B cell (primary cell): ENCODE results near the gene RGR. TPM values are rescaled to one million over a fixed set of nuclear protein-coding genes. Genes with fewer than 3 reads are reported as not detected.

Source experiments
- ATAC-seq: fragments of 200-7000 bp; cut with Tn5 transposase; one replicate; pipeline ENCODE4 v1.10.0; 2021; ENCODE audit warnings: low read depth, mild to moderate bottlenecking, moderate number of reproducible peaks, moderate library complexity
- CTCF ChIA-PET: fragments of 350-600 bp; sonication (Branson Sonifier 250); formaldehyde crosslinking; loops from one replicate; lab custom pipeline; 2021; ENCODE audit warnings: antibody characterized with exemption, inconsistent platforms; lab: Charles Lee
- POLR2A ChIA-PET: fragments of 350-600 bp; sonication (Branson Sonifier 250); formaldehyde crosslinking; loops from one replicate; lab custom pipeline; 2021; ENCODE audit warnings: antibody characterized with exemption; lab: Charles Lee
- DNase-seq: peaks from one replicate; pipeline ENCODE4 v3.0.0; 2013
- H2AFZ ChIP-seq: 2 replicates; pipeline ENCODE4 v1.6.1; 2012; ENCODE audit warnings: mild to moderate bottlenecking, low read depth, low read length; ENCODE audit not compliant: insufficient read depth, poor library complexity, severe bottlenecking
- H3K27ac ChIP-seq, 2 donors: 1 replicate in 1 of 2; 2 replicates in 1 of 2; pipeline ENCODE4 v1.5.1; 2012 to 2013; ENCODE audit warnings: low read length in 2 of 2, mild to moderate bottlenecking in 2 of 2, moderate library complexity in 1 of 2
- H3K27me3 ChIP-seq, 4 experiments: fragments of 200-600 bp in 1 of 4; sonication (generic) in 1 of 4; replicated peaks in 1 of 4; 1 replicate in 2 of 4; 2 replicates in 2 of 4; pipeline versions ENCODE4 v1.6.1 to v1.7.0; 2013 to 2016; ENCODE audit warnings: low read length in 3 of 4, mild to moderate bottlenecking in 2 of 4, mixed read lengths in 1 of 4, moderate library complexity in 1 of 4; ENCODE audit not compliant: insufficient read depth in 4 of 4, control insufficient read depth in 3 of 4; ENCODE audit errors: control extremely low read depth in 1 of 4
- H3K36me3 ChIP-seq, 2 experiments: replicated peaks in 1 of 2; 1 replicate in 1 of 2; 2 replicates in 1 of 2; pipeline versions ENCODE4 v1.6.1 to v1.7.1; 2013; ENCODE audit warnings: low read length in 1 of 2; ENCODE audit not compliant: insufficient read depth in 2 of 2, control insufficient read depth in 1 of 2; ENCODE audit errors: control extremely low read depth in 1 of 2, extremely low read depth in 1 of 2
- H3K4me1 ChIP-seq, 2 donors: fragments of 200-600 bp in 1 of 2; sonication (generic) in 1 of 2; 1 replicate in 1 of 2; 2 replicates in 1 of 2; pipeline versions ENCODE4 v1.5.1 to v1.6.1; 2013 to 2017; ENCODE audit warnings: low read length in 2 of 2; ENCODE audit not compliant: control insufficient read depth in 2 of 2, insufficient read depth in 2 of 2
- H3K4me2 ChIP-seq: replicated peaks from 2 replicates; pipeline ENCODE3; 2012; ENCODE audit warnings: mild to moderate bottlenecking, low read depth, low read length; ENCODE audit not compliant: poor library complexity, severe bottlenecking
- H3K4me3 ChIP-seq, 5 experiments: fragments of 200-600 bp in 1 of 5; sonication (generic) in 1 of 5; 1 replicate in 3 of 5; 2 replicates in 2 of 5; pipeline versions ENCODE4 v1.5.1 to v1.7.0; 2011 to 2016; ENCODE audit warnings: low read length in 4 of 5, mild to moderate bottlenecking in 4 of 5, low read depth in 2 of 5, control low read depth in 1 of 5, moderate library complexity in 1 of 5; ENCODE audit not compliant: insufficient read depth in 1 of 5; ENCODE audit errors: control extremely low read depth in 1 of 5, extremely low read depth in 1 of 5
- H3K79me2 ChIP-seq: fragments of 200-600 bp; sonication (generic); one replicate; pipeline ENCODE4 v1.6.0; 2016; ENCODE audit warnings: low read length; ENCODE audit not compliant: control insufficient read depth, insufficient read depth
- H3K9ac ChIP-seq: fragments of 200-600 bp; sonication (generic); 2 replicates; pipeline ENCODE4 v1.6.1; 2017; ENCODE audit warnings: mild to moderate bottlenecking, low read length, moderate library complexity
- H3K9me3 ChIP-seq, 3 donors: one replicate each; pipeline versions ENCODE4 v1.6.1 to v1.7.1; 2013; ENCODE audit warnings: low read length in 2 of 3; ENCODE audit not compliant: control insufficient read depth in 2 of 3, insufficient read depth in 1 of 3; ENCODE audit errors: control extremely low read depth in 1 of 3
- H4K20me1 ChIP-seq: 2 replicates; pipeline ENCODE4 v1.6.0; 2012; ENCODE audit warnings: mild to moderate bottlenecking, low read length; ENCODE audit not compliant: insufficient read depth, control insufficient read depth, poor library complexity, severe bottlenecking
- H3K27ac Mint-ChIP-seq: one replicate; pipeline ENCODE4 v1.8.0; 2021; ENCODE audit warnings: mixed read lengths
- H3K27me3 Mint-ChIP-seq: one replicate; pipeline ENCODE4 v1.8.0; 2021; ENCODE audit warnings: mixed read lengths
- H3K4me1 Mint-ChIP-seq: one replicate; pipeline ENCODE4 v1.8.0; 2021; ENCODE audit warnings: mixed read lengths
- H3K4me3 Mint-ChIP-seq: one replicate; pipeline ENCODE4 v1.8.0; 2021; ENCODE audit warnings: mixed read lengths
- H3K9me3 Mint-ChIP-seq: one replicate; pipeline ENCODE4 v1.8.0; 2022; ENCODE audit warnings: mixed read lengths; ENCODE audit not compliant: insufficient read depth
- EZH2 ChIP-seq: IDR thresholded peaks from 2 replicates; pipeline ENCODE4 v1.6.1; 2012; ENCODE audit warnings: borderline replicate concordance, low read depth, mild to moderate bottlenecking, moderate library complexity, low read length; ENCODE audit not compliant: insufficient read depth, poor library complexity, severe bottlenecking
- WGBS: methylation state at CpG from one replicate; pipeline ENCODE4 v1.1.5; 2013; ENCODE audit warnings: missing lambda C conversion rate; ENCODE audit not compliant: insufficient coverage; 5-methylcytosine and 5-hydroxymethylcytosine counted together
- intact Hi-C: fragments of 100-400 bp; cut with micrococcal nuclease; formaldehyde crosslinking; loops from one replicate; pipeline ENCODE4 v1.10.0; 2022
- polyA plus RNA-seq: library from polyadenylated mRNA; depleted of rRNA; stranded (reverse); fragments of >200 nt; gene quantifications from 2 replicates; pipeline ENCODE4 v1.2.3, GENCODE V29; 2012
- total RNA-seq, 2 donors: library from RNA; stranded (reverse); fragments of 120-200 nt in 1 of 2; gene quantifications; 1 replicate in 1 of 2; 2 replicates in 1 of 2; pipeline versions ENCODE4 v1.2.3 to v1.2.4, GENCODE V29; 2013 to 2022
- TF ChIP-seq, protein P1 (sequence below): fragments of 200-600 bp; IDR thresholded peaks from one replicate; pipeline ENCODE4 v1.8.0; 2022; ENCODE audit warnings: antibody characterized with exemption, mild to moderate bottlenecking

RGR gene
- total and polyA plus RNA-seq, 2 donors (not counting 1 experiment from before 2014, with no cell fraction given): not detected

DNA sequence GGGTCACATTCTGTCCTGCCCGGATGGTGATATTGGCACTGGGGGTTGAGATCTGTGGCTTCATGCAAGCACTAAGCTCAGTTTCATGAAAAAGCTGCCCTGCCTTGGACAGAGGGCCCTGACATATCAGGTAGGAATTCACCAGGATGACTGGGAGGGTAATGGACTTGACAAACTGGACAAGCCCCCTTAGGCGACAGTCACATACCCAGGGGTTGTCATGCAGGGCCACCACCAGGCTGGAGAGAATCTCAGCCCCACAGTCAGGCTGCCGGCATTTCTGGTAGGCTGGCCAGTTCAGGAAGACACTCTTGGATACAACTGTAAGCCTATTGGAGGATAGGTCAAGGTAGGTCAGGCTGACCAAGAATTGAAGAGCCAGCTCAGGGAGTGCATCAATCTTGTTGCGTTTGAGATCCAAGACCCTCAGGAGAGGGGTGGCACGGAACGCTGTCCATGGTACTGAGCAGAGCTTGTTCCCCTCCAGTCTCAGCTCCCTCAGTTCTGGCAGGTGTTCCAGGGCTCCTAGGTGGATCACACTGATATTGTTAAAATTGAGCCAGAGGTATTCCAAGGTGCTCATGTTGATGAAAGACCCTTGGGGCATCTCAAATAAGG, 20.3 kb upstream of the RGR start:
- Histone ChIP-seq H3K9me3 (peaks cover 0 to 7% (median 0%) of the 10 kb centered on the region in 3 donors), H3K27me3 (peaks cover 0 to 23% (median 1%) of the 10 kb centered on the region in 4 experiments), H3K4me3 (no peak overlapping the region), H3K79me2 (no peaks in the 10 kb centered on the region), H2AFZ (no peak overlapping the region), H3K9ac (no peak overlapping the region), H3K27ac (no peak overlapping the region), H4K20me1 (no peaks in the 10 kb centered on the region), H3K4me1 (no peaks in the 10 kb centered on the region), H3K36me3 (no peaks in the 10 kb centered on the region), H3K4me2 (no peak overlapping the region)
- 42% methylated on average over 6 of the region's 6 CpGs for WGBS
- Mint-ChIP-seq H3K4me1 (no peaks in the 10 kb centered on the region), H3K9me3 (no peaks in the 10 kb centered on the region), H3K4me3 (no peak overlapping the region), H3K27me3 (peaks cover 29% of the 10 kb centered on the region), H3K27ac (no peak overlapping the region)
- ATAC-seq (no peak), DNase-seq (no peak)
- no peak for TF ChIP-seq EZH2
- TF ChIP-seq, protein P1, sequence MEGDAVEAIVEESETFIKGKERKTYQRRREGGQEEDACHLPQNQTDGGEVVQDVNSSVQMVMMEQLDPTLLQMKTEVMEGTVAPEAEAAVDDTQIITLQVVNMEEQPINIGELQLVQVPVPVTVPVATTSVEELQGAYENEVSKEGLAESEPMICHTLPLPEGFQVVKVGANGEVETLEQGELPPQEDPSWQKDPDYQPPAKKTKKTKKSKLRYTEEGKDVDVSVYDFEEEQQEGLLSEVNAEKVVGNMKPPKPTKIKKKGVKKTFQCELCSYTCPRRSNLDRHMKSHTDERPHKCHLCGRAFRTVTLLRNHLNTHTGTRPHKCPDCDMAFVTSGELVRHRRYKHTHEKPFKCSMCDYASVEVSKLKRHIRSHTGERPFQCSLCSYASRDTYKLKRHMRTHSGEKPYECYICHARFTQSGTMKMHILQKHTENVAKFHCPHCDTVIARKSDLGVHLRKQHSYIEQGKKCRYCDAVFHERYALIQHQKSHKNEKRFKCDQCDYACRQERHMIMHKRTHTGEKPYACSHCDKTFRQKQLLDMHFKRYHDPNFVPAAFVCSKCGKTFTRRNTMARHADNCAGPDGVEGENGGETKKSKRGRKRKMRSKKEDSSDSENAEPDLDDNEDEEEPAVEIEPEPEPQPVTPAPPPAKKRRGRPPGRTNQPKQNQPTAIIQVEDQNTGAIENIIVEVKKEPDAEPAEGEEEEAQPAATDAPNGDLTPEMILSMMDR: no peak
- POLR2A ChIA-PET: no interaction called here
- CTCF ChIA-PET: interaction anchor here (1.1 kb wide), 1 partner anchor 17 kb away, joined by 4 read pairs; no protein-coding TSS in a partner anchor
- intact Hi-C loops: no loop called here

DNA sequence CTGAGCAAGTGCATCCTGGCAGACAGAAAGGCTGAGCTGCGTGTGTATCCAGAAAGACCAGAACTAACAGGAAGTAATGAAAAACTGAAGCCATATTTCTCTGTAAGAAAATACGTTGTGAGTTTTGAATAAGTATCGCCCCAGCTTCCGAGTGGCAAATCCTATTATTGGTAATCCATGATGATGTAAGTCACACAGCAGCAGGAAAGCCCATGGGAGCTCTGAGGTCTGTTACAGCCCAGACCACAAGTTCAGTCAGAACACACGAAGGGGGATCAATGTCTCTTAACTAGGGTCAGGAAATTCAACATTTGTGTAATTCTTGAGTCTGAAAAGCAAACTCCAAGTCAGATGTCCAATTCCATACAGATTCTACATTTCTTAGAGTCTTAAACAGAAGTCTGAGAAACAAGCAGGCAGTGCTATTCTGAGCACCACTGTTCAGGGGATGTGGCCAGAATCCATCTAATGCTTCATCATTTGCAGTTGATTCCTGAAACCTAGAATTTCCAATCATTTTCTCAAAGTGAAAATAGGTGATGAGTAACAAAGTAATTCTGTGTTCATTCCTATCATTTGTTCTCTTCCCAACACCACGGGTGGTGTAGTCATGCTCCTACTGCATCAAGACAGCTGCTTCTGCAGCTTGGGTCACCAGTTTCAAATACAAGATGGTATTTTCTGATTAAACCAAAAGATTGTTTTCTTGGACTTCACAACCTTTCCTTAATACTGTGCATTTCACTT, 19.3 kb upstream of the RGR start, which contains the start of gene LRIT2:
Gene LRIT2, minus strand, starts transcription at position 118 of the 747 bp plus-strand sequence. Its CDS starts 24 bp downstream, at position 94.
- POLR2A ChIA-PET: no interaction called here
- 75% methylated on average over 4 of the region's 6 CpGs for WGBS
- intact Hi-C loops: no loop called here
- H3K27me3 ChIP-seq: peaks cover 0 to 23% (median 1%) of the 10 kb centered on the region in 4 experiments
- no peak within 1 kb of the TSS for H3K4me2 ChIP-seq
- CTCF ChIA-PET: no interaction called here
- H3K36me3 ChIP-seq: no peaks in the 10 kb centered on the region
- H4K20me1 ChIP-seq: no peaks in the 10 kb centered on the region
- H3K4me3 ChIP-seq: no peak within 1 kb of the TSS
- no peak within 1 kb of the TSS for H3K27ac ChIP-seq
- no peaks in the 10 kb centered on the region for H3K4me1 ChIP-seq
- Mint-ChIP-seq H3K27me3 (peaks cover 27% of the 10 kb centered on the region), H3K4me1 (no peaks in the 10 kb centered on the region), H3K27ac (no peak within 1 kb of the TSS), H3K4me3 (no peak within 1 kb of the TSS), H3K9me3 (no peaks in the 10 kb centered on the region)
- H3K9ac ChIP-seq: no peak within 1 kb of the TSS
- no peak for DNase-seq
- no peak for ATAC-seq
- no peaks in the 10 kb centered on the region for H3K79me2 ChIP-seq
- no peak within 1 kb of the TSS for H2AFZ ChIP-seq
- H3K9me3 ChIP-seq: peaks cover 0 to 7% (median 0%) of the 10 kb centered on the region in 3 donors
- TF ChIP-seq, protein P1: no peak
- TF ChIP-seq EZH2: no peak
